IMR-90 (cell line): Measurements from ENCODE around the gene ACAA2. TPM values are rescaled to one million over a fixed set of nuclear protein-coding genes. Genes with fewer than 3 reads are reported as not detected.

Experiments
- ATAC-seq: fragments of 200-7000 bp; cut with Tn5 transposase; 2 replicates; pipeline ENCODE4 v1.9.1; 2020; ENCODE audit warnings: low read depth, mild to moderate bottlenecking, moderate library complexity
- BruUV-seq: library from RNA; stranded (reverse); fragments of 400-500 nt; replicated peaks from 2 replicates; lab custom pipeline; 2021; lab: Mats Ljungman, UMichigan
- CTCF ChIA-PET: fragments of 300-600 bp; formaldehyde crosslinking; extraction: SDS; loops from one replicate; lab custom pipeline; 2021; ENCODE audit warnings: antibody characterized with exemption; lab: Yijun Ruan, JAX
- POLR2A ChIA-PET: fragments of 300-600 bp; sonication (Branson Sonifier 250); formaldehyde crosslinking; loops from one replicate; lab custom pipeline; 2022; ENCODE audit warnings: antibody characterized with exemption; ENCODE audit not compliant: unreplicated experiment; lab: Charles Lee
- DNase-seq: peaks from one replicate; pipeline ENCODE4 v3.0.0; 2013
- H2AFZ ChIP-seq: replicated peaks from 2 replicates; pipeline ENCODE3; 2013; ENCODE audit warnings: low read length, mild to moderate bottlenecking; ENCODE audit not compliant: poor library complexity
- H2AK5ac ChIP-seq: 2 replicates; pipeline ENCODE4 v1.6.1; 2013; ENCODE audit warnings: low read depth, low read length, inconsistent platforms
- H2AK9ac ChIP-seq: replicated peaks from 2 replicates; pipeline ENCODE3; 2013; ENCODE audit warnings: mild to moderate bottlenecking, low read depth, low read length, moderate library complexity; ENCODE audit not compliant: poor library complexity
- H2BK120ac ChIP-seq: 2 replicates; pipeline ENCODE4 v1.6.1; 2013; ENCODE audit warnings: low read depth, low read length, inconsistent platforms
- H2BK15ac ChIP-seq: 3 replicates; pipeline ENCODE4 v1.6.1; 2013; ENCODE audit warnings: low read depth, low read length, inconsistent platforms
- H2BK20ac ChIP-seq: 2 replicates; pipeline ENCODE4 v1.6.1; 2013; ENCODE audit warnings: low read depth, mild to moderate bottlenecking, inconsistent platforms, low read length, moderate library complexity
- H2BK5ac ChIP-seq: 2 replicates; pipeline ENCODE4 v1.6.1; 2013; ENCODE audit warnings: mild to moderate bottlenecking, low read depth, low read length, inconsistent platforms; ENCODE audit not compliant: poor library complexity, severe bottlenecking
- H3K14ac ChIP-seq: replicated peaks from 2 replicates; pipeline ENCODE4 v1.6.1; 2013; ENCODE audit warnings: low read depth, low read length, inconsistent platforms
- H3K18ac ChIP-seq: 2 replicates; pipeline ENCODE4 v1.6.1; 2013; ENCODE audit warnings: low read depth, low read length, control low read depth
- H3K23ac ChIP-seq: 2 replicates; pipeline ENCODE4 v1.6.1; 2013; ENCODE audit warnings: low read depth, low read length, inconsistent platforms
- H3K27ac ChIP-seq: 2 replicates; pipeline ENCODE4 v1.5.1; 2013; ENCODE audit warnings: mild to moderate bottlenecking, control low read depth, low read length; ENCODE audit not compliant: insufficient read depth
- H3K27me3 ChIP-seq: 2 replicates; pipeline ENCODE4 v1.6.1; 2013; ENCODE audit warnings: low read length; ENCODE audit not compliant: control insufficient read depth, insufficient read depth
- H3K36me3 ChIP-seq: 2 replicates; pipeline ENCODE4 v1.6.1; 2013; ENCODE audit warnings: low read length, mixed read lengths; ENCODE audit not compliant: control insufficient read depth, insufficient read depth
- H3K4ac ChIP-seq: 2 replicates; pipeline ENCODE4 v1.6.1; 2013; ENCODE audit warnings: low read depth, low read length, inconsistent platforms
- H3K4me1 ChIP-seq: 2 replicates; pipeline ENCODE4 v1.6.1; 2013; ENCODE audit warnings: low read length, mixed read lengths; ENCODE audit not compliant: control insufficient read depth, insufficient read depth
- H3K4me2 ChIP-seq: 2 replicates; pipeline ENCODE4 v1.6.1; 2013; ENCODE audit warnings: low read depth, mild to moderate bottlenecking, control low read depth, low read length, moderate library complexity
- H3K4me3 ChIP-seq: 2 replicates; pipeline ENCODE4 v1.5.1; 2013; ENCODE audit warnings: low read depth, mild to moderate bottlenecking, control low read depth, low read length, moderate library complexity; ENCODE audit not compliant: insufficient read depth
- H3K56ac ChIP-seq: 2 replicates; pipeline ENCODE4 v1.6.1; 2013; ENCODE audit warnings: low read length, inconsistent platforms; ENCODE audit not compliant: insufficient read depth; ENCODE audit errors: extremely low read depth
- H3K79me1 ChIP-seq, 2 experiments: 2 replicates each; pipeline ENCODE4 v1.6.1; 2013; ENCODE audit warnings: low read length in 2 of 2, inconsistent platforms in 1 of 2, low read depth in 1 of 2
- H3K9ac ChIP-seq: 2 replicates; pipeline ENCODE4 v1.6.1; 2013; ENCODE audit warnings: low read depth, low read length, control low read depth
- H3K9me1 ChIP-seq: 2 replicates; pipeline ENCODE4 v1.6.1; 2013; ENCODE audit warnings: low read length, inconsistent platforms; ENCODE audit not compliant: insufficient read depth
- H3K9me3 ChIP-seq: 2 replicates; pipeline ENCODE4 v1.6.1; 2013; ENCODE audit warnings: low read length; ENCODE audit not compliant: control insufficient read depth, insufficient read depth
- H4K20me1 ChIP-seq: 2 replicates; pipeline ENCODE4 v1.6.1; 2013; ENCODE audit warnings: low read length, inconsistent platforms; ENCODE audit not compliant: insufficient read depth
- H4K5ac ChIP-seq: 2 replicates; pipeline ENCODE4 v1.6.1; 2013; ENCODE audit warnings: mild to moderate bottlenecking, low read depth, low read length, control low read depth
- H4K8ac ChIP-seq, 2 experiments: 2 replicates each; pipeline ENCODE4 v1.6.1; 2013; ENCODE audit warnings: low read depth in 2 of 2, low read length in 2 of 2, control low read depth in 1 of 2, inconsistent platforms in 1 of 2
- H4K91ac ChIP-seq: 2 replicates; pipeline ENCODE4 v1.6.1; 2013; ENCODE audit warnings: low read depth, low read length, inconsistent platforms; ENCODE audit not compliant: insufficient read depth
- CEBPB ChIP-seq: IDR thresholded peaks from 2 replicates; pipeline ENCODE4 v1.6.1; 2012; ENCODE audit warnings: low read depth, low read length, improper control_type of control experiment
- ELK1 ChIP-seq: fragments of 150-350 bp; IDR thresholded peaks from 2 replicates; pipeline ENCODE4 v1.6.1; 2016; ENCODE audit warnings: low read depth, mild to moderate bottlenecking, low read length, moderate library complexity, borderline replicate concordance
- NFE2L2 ChIP-seq: fragments of 150-350 bp; IDR thresholded peaks from 2 replicates; pipeline ENCODE4 v1.6.1; 2016; ENCODE audit warnings: low read depth, mild to moderate bottlenecking, low read length
- RAD21 ChIP-seq: IDR thresholded peaks from 2 replicates; pipeline ENCODE4 v1.6.1; 2012; ENCODE audit warnings: low read length, improper control_type of control experiment
- WGBS, 2 experiments: methylation state at CpG; one replicate each; pipeline versions ENCODE4 v1.1.5 to v1.1.7; 2013; ENCODE audit warnings: missing lambda C conversion rate in 2 of 2; ENCODE audit not compliant: insufficient read length in 1 of 2; ENCODE audit errors: extremely low coverage in 2 of 2; 5-methylcytosine and 5-hydroxymethylcytosine counted together
- dilution Hi-C: fragments of 300-500 bp; cut with HindIII; formaldehyde crosslinking; loops from one replicate; pipeline ENCODE4 v1.14.3; 2018; ENCODE audit warnings: low sequenced_read_pairs; ENCODE audit not compliant: unreplicated experiment
- in situ Hi-C: fragments of 300-500 bp; cut with MboI; formaldehyde crosslinking; loops from 3 replicates; pipeline ENCODE4 v1.14.3; 2019; ENCODE audit warnings: low sequenced_read_pairs, inconsistent platforms, mixed read lengths
- intact Hi-C: fragments of 100-400 bp; cut with micrococcal nuclease; formaldehyde crosslinking; loops from 2 replicates; pipeline ENCODE4 v1.10.0; 2022
- polyA plus RNA-seq, 3 experiments: library from polyadenylated mRNA; depleted of rRNA; stranded (reverse); fragments of >200 nt; gene quantifications; 2 replicates each; pipeline ENCODE4 v1.2.3, GENCODE V29; 2012; ENCODE audit warnings: low replicate concordance in 1 of 3
- total RNA-seq: library from RNA; depleted of rRNA; stranded (reverse); fragments of >200 nt; gene quantifications from 2 replicates; pipeline ENCODE4 v1.2.3, GENCODE V29; 2012

ACAA2 gene
- total and polyA plus RNA-seq, 2 of the 4 experiments (the other 2 are of a cell fraction): 24.4 to 61.5 TPM

GRCh38 chr18:49743117-49743567, 70.2 kb downstream of the ACAA2 start:
- DNase-seq (no peak), ATAC-seq (no peak)
- no peak for TF ChIP-seq NFE2L2
- peak; percentile 66 for TF ChIP-seq CEBPB
- TF ChIP-seq ELK1: no peak
- TF ChIP-seq RAD21: no peak
- intact Hi-C loops (no loop called here), in situ Hi-C loops (no loop called here), dilution Hi-C loops (no loop called here)
- no peaks in the 10 kb centered on the region for H4K20me1 ChIP-seq
- no peak overlapping the region for H2BK5ac ChIP-seq
- no peak overlapping the region for H2AK9ac ChIP-seq
- no peak overlapping the region for H2BK20ac ChIP-seq
- CTCF ChIA-PET: no interaction called here
- peaks cover 18% of the 10 kb centered on the region for H3K27me3 ChIP-seq
- H3K56ac ChIP-seq: no peak overlapping the region
- H2BK120ac ChIP-seq: no peak overlapping the region
- POLR2A ChIA-PET: no interaction called here
- H3K9me1 ChIP-seq: no peaks in the 10 kb centered on the region
- no TSS peak for BruUV-seq
- no peak overlapping the region for H3K4me3 ChIP-seq
- no peak overlapping the region for H2AK5ac ChIP-seq
- no peak overlapping the region for H3K9ac ChIP-seq
- no peak overlapping the region for H4K5ac ChIP-seq
- H2BK15ac ChIP-seq: no peak overlapping the region
- H3K9me3 ChIP-seq: no peaks in the 10 kb centered on the region
- 74% methylated on average over 5 of the region's 5 CpGs; no CpG with 5 or more reads in 1 of the 2 experiments for WGBS, 2 experiments
- H3K23ac ChIP-seq: no peak overlapping the region
- no peaks in the 10 kb centered on the region for H3K4me1 ChIP-seq
- H4K91ac ChIP-seq: no peak overlapping the region
- no peak overlapping the region for H3K18ac ChIP-seq
- H3K36me3 ChIP-seq: no peaks in the 10 kb centered on the region
- no peaks in the 10 kb centered on the region for H3K79me1 ChIP-seq
- no peak overlapping the region for H3K27ac ChIP-seq
- H3K4ac ChIP-seq: no peak overlapping the region
- no peak overlapping the region for H3K14ac ChIP-seq
- no peak overlapping the region for H3K4me2 ChIP-seq
- no peak overlapping the region for H4K8ac ChIP-seq
- no peak overlapping the region for H2AFZ ChIP-seq
